Measurements from ENCODE around the gene UGT1A10.
A peak's percentile ranks its signal among the peaks of the same experiment; 100 is the strongest.

The UGT1A10 gene

DNA sequence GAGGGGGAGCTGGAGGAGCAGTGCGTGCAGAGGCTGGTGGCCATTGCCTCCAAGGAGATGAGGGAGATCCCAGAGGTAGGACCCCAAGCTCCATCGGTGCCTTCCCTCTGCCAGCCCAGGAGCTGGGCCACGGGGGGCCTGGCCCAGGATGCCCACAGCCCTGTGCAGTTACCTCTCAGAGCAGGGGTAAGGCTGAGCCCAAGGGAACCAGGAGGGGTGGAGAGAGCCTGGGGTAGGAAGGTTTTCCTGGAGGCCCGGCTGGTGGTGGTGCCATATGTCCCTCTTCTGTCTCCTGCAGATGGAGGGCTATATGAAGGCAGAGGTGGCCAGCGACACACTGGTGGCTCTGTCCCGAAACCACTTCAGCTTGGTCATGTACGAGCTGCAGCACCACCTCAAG, 153.3 kb downstream of the UGT1A10 start:
- DNase-seq, result no peak

DNA sequence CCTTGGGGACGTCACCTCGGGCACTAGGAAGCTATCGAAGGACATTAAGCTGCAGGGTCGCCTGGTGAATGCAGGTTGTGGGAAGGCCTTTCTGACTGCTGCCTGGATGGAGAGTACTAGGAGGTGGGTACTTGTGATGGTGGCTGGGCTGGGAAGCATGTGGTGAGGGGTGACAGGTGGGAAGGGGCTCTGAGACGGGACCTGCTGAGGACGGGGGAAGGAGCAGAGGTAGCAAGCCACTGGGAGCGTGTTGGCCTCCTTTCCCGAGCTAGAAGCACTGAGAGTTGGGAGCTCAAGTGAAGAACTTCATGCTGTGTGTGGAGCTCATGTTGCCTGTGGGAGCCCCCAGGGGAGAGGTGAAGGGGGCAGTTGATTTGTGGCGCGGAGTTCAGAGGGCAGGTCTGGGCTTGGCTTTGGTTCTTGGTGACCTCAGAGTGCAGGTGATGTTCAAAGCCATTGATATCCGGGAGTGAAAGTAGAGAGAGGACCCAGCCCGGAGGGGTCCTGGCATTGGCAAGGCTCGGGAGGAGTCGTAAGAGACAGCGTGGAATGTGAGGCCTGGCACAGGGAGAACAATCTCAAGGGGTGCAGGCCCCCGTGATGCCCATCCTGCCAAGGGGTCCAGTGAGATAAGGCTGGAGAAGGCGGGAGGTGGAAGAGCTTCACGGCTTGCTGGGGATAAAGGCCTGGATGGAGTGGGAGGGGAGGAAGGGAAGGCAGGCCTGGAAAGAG, 155.1 kb downstream of the UGT1A10 start:
- DNase-seq, result no peak

DNA sequence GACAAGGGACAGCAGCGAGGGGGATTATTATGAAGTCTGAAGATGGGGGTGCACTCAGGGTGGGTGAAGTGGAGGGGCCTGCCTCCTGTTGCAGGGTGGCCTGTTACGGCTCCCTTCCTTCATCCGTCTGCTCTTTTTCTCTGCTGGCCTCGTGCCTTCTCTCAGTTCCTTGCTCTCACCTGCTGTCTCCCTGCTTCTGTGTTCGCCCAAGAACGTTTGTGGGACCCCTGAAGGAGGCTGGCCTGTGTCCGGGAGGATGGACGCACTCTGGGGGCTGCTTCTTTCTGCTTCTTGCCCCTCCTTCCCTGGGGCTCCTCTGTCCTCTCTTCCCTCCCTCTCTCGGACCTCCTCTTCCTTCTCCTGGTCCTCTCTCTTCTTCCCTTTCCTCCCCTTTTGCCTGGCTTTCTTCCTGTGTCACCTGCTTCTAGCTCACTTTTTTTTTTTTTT, 155.7 kb downstream of the UGT1A10 start:
- no peak for DNase-seq

DNA sequence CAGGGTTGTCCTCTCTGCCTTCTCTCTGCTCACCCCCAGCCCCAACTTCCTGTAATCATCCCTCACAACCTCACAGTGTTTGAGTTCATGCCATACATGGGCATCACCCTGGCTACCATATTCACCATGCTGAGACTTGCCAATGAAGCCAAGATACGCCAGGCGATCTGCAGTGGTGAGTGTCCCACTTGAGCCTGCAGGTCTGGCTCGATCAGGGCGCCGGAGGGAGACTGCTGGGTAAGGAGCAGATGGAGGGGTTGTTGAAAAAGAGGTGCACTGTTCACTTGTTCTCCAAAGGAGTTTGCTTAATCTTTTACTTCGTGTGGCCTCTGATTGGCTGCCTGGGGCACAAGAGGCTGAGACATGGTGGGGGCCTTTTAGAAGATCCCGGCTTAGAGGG, 156.5 kb downstream of the UGT1A10 start:
- DNase-seq, result no peak

DNA sequence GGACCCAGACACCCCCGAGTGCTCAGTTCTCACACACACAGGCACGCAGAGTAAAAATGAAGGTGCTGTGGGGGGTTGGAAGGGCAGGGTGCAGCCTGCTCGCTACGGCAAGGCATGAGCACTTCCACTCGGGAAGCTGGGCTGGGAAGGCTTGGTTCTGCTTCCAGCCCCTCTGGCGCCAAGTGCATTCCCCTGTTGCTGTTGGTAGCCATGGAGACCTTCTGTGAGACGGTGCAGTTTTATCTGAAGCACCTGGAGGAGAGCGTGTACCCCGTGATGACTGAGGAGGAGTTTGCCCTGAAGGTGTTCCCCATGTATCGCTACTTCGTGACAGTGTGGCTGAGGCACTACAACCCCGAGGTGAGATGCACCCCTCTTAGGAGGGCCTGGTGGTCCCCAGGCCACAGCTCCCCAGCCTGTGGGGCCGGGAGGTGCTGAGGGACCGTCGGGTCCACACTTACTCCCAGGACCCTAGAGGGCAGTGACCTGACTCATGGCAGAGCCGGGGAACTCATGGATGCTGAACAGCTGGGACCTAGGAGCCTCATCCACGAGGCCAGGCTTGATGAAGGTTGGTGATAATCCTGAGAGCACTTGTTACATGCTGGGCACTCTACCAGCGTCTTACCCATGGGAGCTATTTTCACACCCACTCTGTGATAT, 157.3 kb downstream of the UGT1A10 start:
- no peak for DNase-seq

DNA sequence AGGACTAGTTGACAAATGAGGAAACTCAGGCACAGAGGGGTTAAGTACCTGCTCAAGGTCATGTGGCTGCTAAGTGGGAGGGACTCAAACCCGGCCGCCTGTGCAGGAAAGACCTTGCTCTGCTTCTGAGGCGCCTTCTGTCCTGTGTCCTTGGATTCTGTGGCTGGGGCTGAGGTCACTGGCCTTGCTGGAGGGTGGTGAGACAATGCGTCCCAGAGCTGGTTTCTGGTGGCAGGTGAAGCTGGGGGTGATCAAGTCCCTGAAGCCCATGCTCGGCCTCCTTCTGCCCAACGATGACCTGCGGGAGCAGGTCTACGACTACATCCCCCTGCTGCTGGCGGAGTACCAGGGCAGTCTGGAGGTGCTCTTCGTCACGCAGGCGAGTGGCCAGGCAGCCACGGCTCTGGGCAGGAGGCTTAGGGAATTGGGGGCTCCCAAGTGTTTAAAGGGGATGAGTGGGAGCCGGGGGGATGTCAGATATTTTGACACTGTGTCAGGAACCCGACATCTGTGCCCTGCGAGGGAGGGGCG, 157.9 kb downstream of the UGT1A10 start:
- DNase-seq, result no peak

DNA sequence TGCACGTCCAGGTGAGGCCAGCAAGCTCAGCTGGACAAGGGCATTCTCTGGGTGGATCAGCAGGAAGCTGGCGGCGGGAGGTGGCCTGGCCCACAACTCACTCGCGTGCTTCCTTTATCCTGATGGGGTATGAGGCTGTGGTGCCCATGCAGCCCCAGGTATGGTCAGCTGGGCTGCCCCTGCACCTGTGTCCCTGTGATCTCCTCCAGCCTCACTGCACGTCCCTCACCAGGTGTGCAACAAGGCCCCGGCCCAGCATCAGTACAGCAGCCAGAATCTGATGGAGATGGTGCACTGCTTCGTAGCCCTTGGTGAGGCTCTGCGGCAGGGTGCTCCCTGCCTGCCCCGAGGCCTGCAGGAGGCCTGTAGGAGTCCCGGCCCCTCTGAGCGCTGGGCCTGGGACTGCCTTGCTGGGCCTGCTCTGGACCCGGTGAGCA, 159.5 kb downstream of the UGT1A10 start:
- DNase-seq, result no peak

DNA sequence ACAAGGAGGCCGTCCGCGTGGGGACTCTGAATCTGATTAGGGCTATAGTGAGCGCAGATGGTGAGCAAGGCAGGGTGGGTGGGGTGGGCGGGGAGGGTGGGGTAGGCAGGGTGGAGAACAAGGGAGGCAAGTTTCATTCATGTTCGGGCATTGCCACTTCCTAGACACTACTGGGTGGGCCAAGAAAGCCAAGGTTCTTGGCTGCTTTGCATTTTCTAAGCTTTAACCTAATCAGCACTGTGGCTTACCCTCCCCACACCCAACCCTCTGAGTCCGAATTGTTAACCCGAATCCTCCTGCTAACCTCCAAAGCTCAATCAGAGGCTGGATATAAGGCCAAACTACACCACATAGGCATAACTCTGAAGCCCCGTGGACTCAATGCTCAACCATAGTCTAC, 160.0 kb downstream of the UGT1A10 start:
- DNase-seq, result no peak

DNA sequence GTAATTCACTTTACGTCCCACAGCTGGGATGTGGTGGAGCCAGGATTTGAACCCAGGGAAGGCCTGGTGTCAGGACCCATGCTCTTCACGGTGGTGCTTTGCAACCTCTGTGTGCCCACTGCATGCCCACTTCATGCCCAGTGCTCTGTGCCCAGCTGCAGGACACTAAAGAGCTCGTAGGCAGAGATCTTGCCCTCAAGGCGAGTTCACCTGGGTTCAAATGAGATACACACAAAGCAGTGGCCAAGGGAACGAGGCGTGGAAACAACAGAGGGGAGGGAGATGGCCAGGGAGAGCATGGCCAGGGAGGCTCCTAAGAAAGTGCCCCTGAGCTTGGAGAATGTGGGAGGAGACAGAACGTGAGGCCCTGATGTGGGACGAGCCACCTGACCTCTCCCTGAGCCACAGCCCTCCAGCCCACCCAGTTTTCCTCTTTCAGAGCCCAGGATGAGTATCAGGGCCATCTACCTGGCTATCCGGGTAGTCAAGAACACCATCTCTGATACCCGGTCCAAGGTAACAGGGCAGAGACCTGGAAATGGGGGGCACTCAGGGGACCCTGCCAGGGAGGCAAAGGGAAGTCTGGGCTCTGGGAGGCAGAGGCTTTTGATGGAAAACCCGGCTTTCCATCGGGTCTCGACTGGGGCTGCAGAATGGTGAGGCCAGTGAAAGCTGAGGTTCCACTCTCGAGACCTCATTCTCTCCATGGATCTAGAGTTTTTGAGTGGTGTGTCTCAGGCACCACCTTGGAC, 162.3 kb downstream of the UGT1A10 start:
- no peak for DNase-seq

DNA sequence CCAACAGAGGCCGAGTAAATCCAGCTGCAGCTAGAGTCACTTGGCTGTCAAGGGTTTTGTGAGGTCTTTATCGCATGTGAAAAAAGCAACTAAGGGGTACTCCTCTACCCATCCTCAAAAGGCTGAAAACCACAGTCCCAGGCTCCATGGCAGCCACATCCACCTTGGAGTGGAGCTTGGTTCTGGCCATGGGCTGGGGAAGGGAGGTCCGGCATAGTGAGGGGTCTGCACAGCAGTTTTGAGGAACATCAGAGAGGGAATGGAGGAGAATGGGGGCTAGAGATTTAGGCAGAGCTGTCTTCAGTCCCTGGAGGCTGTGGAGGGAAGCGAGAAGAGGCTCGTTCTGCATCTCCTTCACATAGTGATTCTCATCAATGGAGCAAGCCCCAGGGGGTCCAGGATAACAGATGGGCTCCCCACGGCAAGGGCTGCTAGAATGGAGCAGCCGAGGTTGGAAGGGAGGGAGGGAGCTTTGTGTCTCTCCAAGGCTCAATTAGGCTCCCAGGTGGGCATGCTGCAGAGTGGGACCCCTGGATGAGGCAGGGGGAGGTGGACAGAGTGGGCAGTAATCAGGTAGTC, 162.9 kb downstream of the UGT1A10 start:
- DNase-seq, result no peak

DNA sequence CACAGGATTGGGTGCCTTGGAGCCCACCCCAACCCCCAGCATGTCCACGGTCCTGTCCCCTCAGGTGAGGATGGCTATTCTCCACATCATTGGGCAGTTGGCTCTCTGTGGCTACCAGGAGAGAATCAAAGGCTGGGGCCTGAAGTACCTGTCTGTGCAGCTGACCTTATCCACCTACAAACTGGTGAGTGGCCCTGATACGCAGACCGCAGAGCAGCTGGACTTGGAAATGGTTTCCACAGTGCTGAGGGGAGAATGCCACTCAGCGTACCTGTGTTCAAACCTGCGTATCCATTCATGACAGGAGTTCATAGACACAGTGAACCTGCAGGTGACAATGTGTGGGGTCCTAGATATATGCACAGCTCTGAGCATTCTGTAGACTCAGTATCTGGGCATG, 163.5 kb downstream of the UGT1A10 start:
- DNase-seq, result no peak

DNA sequence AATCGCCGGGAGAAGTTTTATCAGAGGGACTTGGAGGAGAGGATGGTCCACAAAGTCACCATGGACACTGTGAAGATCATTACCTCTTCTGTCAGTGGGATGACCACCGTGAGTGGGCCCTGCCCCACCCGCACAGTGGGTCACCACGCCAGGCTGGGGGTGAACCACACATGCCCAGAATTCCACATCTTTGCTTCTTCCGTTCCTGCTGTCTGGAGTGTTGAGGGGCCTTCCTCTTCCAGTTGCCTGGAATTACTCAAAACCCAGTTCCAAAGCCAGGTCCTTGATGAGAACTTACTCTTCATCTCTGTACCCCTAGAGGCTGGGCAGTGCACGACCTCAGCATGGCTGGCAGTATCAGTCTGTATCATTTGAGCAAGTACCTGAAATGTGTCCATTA, 164.0 kb downstream of the UGT1A10 start:
- no peak for DNase-seq

DNA sequence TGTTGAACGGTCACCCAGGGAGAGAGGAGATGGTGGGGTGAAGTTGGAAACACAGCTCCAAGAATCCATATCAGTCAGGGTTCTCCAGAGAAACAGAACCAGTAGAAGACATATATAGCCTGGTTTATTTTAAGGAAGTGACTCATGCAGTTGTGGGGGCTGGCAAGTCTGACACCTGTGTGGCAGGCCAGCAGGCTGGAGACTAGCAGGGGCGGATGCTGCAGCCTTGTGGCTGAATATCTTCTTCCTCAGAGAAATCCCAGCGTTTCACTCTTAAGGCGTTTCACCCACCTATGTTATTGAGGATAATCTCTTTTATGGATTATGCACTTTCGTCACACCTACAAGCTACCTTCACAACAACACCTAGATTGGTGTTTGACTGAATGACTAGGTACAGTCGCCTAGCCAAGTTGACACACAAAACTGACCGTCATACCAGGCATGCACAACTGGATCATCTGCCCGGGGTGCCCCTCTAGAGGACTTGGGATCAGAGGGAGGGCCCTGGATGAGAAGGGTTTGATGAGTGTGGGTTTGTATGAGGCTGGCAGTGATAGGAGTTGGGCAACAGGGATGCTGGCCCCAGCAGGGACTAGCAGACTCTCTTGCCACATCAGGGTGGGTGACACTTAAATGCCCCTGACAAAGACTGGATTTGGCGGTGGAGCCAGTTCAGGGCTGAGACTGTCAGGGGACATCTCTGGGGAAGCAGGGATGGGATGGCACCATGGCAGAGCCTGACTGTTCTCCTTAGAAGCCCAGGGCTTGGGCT, 165.3 kb downstream of the UGT1A10 start:
- peak in 1 of 2 experiments; percentile 3 for DNase-seq

DNA sequence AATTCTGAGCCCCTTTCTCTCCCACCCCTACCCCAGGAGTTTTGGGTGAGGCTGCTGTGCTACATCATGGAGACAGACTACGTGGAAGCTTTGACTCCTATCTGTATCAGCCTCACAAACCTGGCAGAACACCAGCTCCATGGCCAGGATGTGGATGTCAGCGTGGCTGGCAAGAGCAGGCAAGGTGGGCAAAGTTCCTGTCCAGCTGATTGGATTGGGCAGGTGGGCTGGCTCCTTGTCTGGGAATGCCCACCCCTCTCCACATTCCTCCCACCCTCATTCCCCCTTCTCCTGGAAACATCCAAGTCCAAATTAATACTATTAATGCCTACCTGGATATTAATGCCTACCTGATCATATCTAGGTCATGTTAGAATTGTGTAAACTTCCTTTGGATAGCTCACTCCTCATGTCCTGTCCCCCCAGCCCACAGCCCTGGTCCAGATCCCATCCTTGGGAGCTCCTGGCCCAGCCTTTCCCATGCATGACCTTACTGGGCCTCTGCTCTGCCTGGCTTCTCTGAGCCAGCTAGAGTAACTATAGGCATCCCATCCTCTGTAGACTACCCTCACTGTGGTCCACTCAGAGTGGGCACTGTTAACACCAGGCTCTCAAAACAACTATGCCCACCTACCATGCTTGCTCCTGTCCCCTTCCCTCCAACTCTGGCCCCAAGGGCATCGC, 166.0 kb downstream of the UGT1A10 start:
- no peak for DNase-seq

DNA sequence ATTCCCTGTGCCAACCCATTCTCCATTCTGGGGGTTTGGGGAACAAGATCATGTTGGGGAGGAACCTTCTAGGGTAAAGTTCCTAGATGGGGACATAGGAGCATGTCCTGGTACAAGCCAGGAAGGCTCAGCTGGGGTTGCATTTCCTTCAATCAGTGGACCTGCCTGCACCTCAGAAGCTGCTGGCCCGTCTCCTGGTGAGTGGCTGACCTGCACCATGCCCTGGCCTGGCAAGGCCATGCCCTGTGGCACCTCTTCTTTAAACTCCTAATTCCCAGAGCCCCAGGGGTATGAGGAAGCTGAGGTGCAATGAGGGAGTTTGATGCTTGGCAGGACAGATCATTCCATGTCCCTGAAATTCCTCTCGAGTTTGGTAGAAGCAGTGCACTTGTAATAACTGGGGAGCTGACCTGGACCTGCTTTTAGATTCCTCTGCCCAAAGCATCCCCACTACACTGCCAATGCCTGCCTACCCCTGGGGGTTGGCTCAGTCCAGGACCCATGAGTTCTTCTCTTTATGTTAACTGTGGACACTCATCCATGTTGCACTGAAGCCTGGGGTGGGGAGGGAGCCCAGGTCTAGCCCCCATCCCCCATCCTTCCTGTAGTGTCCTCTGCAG, 167.2 kb downstream of the UGT1A10 start:
- DNase-seq, result no peak

DNA sequence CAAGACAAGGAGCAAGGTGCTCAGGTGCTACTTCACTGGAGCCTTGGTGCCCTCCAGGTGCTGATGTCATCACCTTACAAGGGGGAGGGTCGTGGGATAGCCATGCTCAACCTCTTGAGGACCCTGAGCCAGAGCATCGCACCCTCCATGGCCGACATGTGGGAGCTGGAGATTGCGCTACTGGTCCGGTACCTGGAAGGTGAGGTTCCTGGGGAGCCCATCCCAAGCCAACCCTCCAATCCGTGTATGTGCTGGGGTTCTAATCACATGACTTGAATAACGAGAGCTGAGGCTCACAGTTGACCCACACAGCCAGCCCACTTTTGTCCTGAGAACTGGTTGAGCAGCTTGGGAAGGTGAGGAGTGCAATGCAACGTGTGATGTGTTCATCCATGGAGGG, 167.7 kb downstream of the UGT1A10 start:
- no peak for DNase-seq

DNA sequence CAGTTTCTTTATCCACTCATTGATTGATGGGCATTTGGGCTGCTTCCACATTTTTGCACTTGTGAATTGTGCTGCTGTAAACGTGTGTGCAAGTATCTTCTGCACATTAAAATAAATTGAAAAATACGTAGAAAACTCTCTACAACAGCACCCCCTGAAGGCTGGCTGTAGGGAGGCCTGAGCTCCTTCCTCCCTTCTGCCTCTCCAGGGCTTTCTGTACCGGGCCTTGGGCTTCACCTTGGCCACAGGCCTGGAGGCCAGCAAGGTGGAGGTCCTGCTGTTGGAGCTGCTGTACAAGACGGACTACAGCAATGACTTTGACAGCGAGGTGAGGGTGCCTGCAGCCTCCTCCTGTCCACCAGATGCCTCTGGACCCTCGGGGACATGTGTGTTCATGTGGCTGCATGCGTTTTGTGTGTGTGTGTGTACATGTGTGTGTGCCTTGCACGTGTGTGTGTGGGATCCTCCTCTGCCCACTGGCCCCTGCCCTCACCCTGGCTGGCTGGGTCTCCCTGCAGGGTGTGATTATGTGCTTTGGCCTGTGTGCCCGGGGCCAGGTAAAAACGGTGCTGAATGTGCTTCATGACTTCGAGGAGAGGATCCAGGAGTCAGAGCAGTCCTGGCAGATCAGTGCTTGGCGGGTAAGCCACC, 171.1 kb downstream of the UGT1A10 start:
- no peak for DNase-seq

DNA sequence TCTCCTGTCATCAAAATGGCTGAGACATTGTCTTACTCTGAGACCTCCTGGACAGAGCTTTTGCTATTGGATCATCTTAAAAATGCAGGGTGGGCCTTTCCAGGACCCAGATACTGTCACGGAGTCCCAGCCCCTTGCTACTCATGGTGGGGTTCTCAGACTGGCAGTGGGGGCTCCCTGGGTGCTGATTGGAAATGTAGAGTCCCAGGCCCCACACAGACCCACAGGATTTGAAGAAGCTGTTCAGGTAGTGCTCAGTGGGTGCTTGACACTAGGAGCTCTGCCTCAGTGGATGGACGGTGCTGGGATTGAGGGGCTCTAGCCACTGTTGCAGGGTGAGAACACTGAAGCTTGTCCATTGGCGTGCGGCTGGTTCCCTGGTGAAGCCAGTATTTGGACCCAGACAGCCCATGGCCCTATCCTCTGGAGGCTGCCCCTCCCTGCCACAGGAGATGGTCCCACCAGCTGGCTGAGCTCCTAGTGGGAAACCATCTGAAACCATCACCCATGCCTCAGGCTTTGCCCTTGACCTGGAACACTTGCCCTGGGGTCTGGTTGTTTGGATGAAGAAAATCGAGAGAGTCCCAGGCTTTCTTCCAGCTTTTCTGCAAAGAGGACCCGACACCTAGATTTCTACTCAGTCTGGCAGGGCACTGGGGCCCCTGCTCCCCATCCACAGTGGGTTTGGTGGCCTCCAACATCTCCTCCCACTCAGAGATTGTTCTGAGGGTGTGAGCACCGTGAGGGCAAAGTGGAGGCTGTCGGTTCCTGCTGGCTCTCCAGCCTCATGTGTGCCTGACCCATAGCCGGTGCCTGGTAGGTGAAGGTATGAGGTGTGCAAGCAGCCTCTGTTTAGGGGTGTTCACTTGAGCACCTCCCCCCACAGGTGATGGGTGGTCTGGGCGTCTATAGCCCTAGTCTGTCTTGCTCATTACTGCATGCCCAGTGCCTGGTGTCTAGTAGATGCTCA, 172.0 kb downstream of the UGT1A10 start:
- no peak for DNase-seq

DNA sequence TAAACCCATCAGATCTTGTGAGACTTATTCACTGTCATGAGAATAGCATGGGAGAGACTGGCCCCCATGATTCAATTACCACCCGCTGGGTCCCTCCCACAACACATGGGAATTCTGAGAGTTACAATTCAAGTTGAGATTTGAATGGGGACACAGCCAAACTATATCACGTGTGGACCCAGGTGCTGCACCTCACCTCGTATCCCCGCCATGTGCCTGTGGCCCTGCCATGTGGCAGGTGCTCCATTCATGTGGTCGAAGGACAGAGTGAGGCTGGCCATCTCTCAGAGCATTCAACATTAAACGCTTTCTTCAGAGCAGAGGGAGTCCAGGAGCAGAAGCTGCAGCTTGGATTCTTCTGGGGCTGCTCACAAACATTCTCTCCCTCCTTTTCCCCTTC, 174.1 kb downstream of the UGT1A10 start:
- DNase-seq, result no peak

DNA sequence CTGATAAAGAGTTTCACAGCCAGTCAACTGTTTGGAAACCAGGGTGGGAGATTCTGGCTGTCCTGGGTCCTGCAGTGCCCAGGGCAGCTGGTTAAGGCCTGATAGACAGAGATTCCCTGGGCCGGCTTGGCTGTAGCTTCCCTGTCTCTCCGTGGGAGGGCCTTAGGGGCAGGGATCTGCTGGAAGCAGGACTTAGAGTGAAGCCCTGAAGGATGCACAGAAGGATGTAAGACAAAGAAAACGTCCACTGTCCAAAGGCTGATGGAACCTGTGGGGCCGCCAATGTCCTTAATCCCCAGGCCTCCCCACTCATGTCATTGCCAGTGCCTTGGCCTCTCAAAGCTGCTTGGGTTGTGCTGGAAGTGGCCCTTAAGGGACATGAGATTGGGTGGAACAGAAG, 174.8 kb downstream of the UGT1A10 start:
- DNase-seq, result no peak

Data from SW 1271 (cell line).